ENCODE results near the gene COL4A3. TPM values are rescaled to one million over a fixed set of nuclear protein-coding genes. Genes with fewer than 3 reads are reported as not detected.

COL4A3 gene
- total RNA-seq, 1 donor from 2014 or later = 33.6 TPM

- no peak overlapping the region for H3K4me3 ChIP-seq
- no peaks in the 10 kb centered on the region for H3K27me3 ChIP-seq (ENCODE audit: low read depth)
- H3K36me3 ChIP-seq = no peaks in the 10 kb centered on the region
- H3K4me1 ChIP-seq = no peaks in the 10 kb centered on the region
- intact Hi-C loops (cut with DNase I) = no loop called here
- no peak overlapping the region for H3K27ac ChIP-seq
- no peaks in the 10 kb centered on the region for H3K9me3 ChIP-seq
- no peak for TF ChIP-seq CTCF (IDR thresholded peaks at IDR 0.05)
- ATAC-seq = no peak
- DNase-seq = no peak
Measured at GRCh38 chr2:227186751-227187150, 22.3 kb downstream of the COL4A3 start.

GRCh38 chr2:227188292-227188691, 23.9 kb downstream of the COL4A3 start:
- H3K4me1 ChIP-seq = no peaks in the 10 kb centered on the region
- H3K27me3 ChIP-seq (ENCODE audit: low read depth) = no peaks in the 10 kb centered on the region
- DNase-seq (no peak), ATAC-seq (peak; percentile 69 to 80)
- H3K9me3 ChIP-seq = no peaks in the 10 kb centered on the region
- intact Hi-C loops (cut with DNase I) = no loop called here
- H3K36me3 ChIP-seq = no peaks in the 10 kb centered on the region
- H3K27ac ChIP-seq = peak overlapping the region; percentile 43
- TF ChIP-seq CTCF (IDR thresholded peaks at IDR 0.05) = no peak
- no peak overlapping the region for H3K4me3 ChIP-seq

GRCh38 chr2:227191367-227191766, 26.9 kb downstream of the COL4A3 start:
- Histone ChIP-seq H3K4me3 (no peak overlapping the region), H3K9me3 (no peaks in the 10 kb centered on the region), H3K36me3 (no peaks in the 10 kb centered on the region), H3K27ac (no peak overlapping the region), H3K27me3 (ENCODE audit: low read depth) (no peaks in the 10 kb centered on the region), H3K4me1 (no peaks in the 10 kb centered on the region)
- intact Hi-C loops (cut with DNase I) = no loop called here
- DNase-seq = no peak
- no peak for TF ChIP-seq CTCF (IDR thresholded peaks at IDR 0.05)
- ATAC-seq = no peak

GRCh38 chr2:227192491-227192890, 28.1 kb downstream of the COL4A3 start:
- no peaks in the 10 kb centered on the region for H3K9me3 ChIP-seq
- H3K4me1 ChIP-seq = no peaks in the 10 kb centered on the region
- no peak overlapping the region for H3K27ac ChIP-seq
- TF ChIP-seq CTCF (IDR thresholded peaks at IDR 0.05) = no peak
- no peak for ATAC-seq
- intact Hi-C loops (cut with DNase I) = no loop called here
- no peak overlapping the region for H3K4me3 ChIP-seq
- H3K27me3 ChIP-seq (ENCODE audit: low read depth) = no peaks in the 10 kb centered on the region
- no peak for DNase-seq
- no peaks in the 10 kb centered on the region for H3K36me3 ChIP-seq

GRCh38 chr2:227194219-227194618, 29.8 kb downstream of the COL4A3 start:
- ATAC-seq = no peak
- no peaks in the 10 kb centered on the region for H3K9me3 ChIP-seq
- H3K4me1 ChIP-seq = no peaks in the 10 kb centered on the region
- DNase-seq = no peak
- no peak overlapping the region for H3K27ac ChIP-seq
- intact Hi-C loops (cut with DNase I) = no loop called here
- H3K4me3 ChIP-seq = no peak overlapping the region
- no peaks in the 10 kb centered on the region for H3K36me3 ChIP-seq
- no peaks in the 10 kb centered on the region for H3K27me3 ChIP-seq (ENCODE audit: low read depth)
- no peak for TF ChIP-seq CTCF (IDR thresholded peaks at IDR 0.05)

- intact Hi-C loops (cut with DNase I) = no loop called here
- TF ChIP-seq CTCF (IDR thresholded peaks at IDR 0.05) = no peak
- Histone ChIP-seq H3K27me3 (ENCODE audit: low read depth) (no peaks in the 10 kb centered on the region), H3K4me3 (no peak overlapping the region), H3K4me1 (no peaks in the 10 kb centered on the region), H3K9me3 (no peaks in the 10 kb centered on the region), H3K36me3 (no peaks in the 10 kb centered on the region), H3K27ac (no peak overlapping the region)
- ATAC-seq = no peak
- DNase-seq = no peak
Measured at GRCh38 chr2:227198866-227199265, 34.4 kb downstream of the COL4A3 start.

All from lower lobe of right lung (tissue), 2 donors.